Hepatocyte (in vitro differentiated cells): ENCODE data around the gene ARHGAP15. TPM values are rescaled to one million over a fixed set of nuclear protein-coding genes. Genes with fewer than 3 reads are reported as not detected.
A peak's percentile ranks its signal among the peaks of the same experiment; 100 is the strongest.

ENCODE experiments used
- DNase-seq: peaks from one replicate; pipeline ENCODE4 v3.0.0-alpha.2; 2016; ENCODE audit warnings: low spot score
- H2AFZ ChIP-seq: fragments of 200-600 bp; sonication (generic); 2 replicates; pipeline ENCODE4 v1.6.0; 2016; ENCODE audit warnings: antibody characterized with exemption, mild to moderate bottlenecking
- H3K27ac ChIP-seq: fragments of 200-600 bp; sonication (generic); 2 replicates; pipeline ENCODE4 v1.5.1; 2016; ENCODE audit warnings: mild to moderate bottlenecking
- H3K27me3 ChIP-seq: fragments of 200-600 bp; sonication (generic); 2 replicates; pipeline ENCODE4 v1.6.1; 2016
- H3K36me3 ChIP-seq: fragments of 200-600 bp; sonication (generic); replicated peaks from 2 replicates; pipeline ENCODE4 v1.5.1; 2016; ENCODE audit warnings: low read depth; ENCODE audit not compliant: insufficient read depth
- H3K4me1 ChIP-seq: fragments of 200-600 bp; sonication (generic); 2 replicates; pipeline ENCODE4 v1.5.1; 2016; ENCODE audit warnings: mild to moderate bottlenecking, moderate library complexity; ENCODE audit not compliant: insufficient read depth
- H3K4me2 ChIP-seq: fragments of 200-600 bp; sonication (generic); 2 replicates; pipeline ENCODE4 v1.6.0; 2016
- H3K4me3 ChIP-seq: fragments of 200-600 bp; sonication (generic); 2 replicates; pipeline ENCODE4 v1.5.1; 2016; ENCODE audit warnings: mild to moderate bottlenecking
- H3K79me2 ChIP-seq: fragments of 200-600 bp; sonication (generic); 2 replicates; pipeline ENCODE4 v1.6.0; 2017; ENCODE audit warnings: mild to moderate bottlenecking
- H3K9me2 ChIP-seq: fragments of 200-600 bp; sonication (generic); replicated peaks from 2 replicates; pipeline ENCODE4 v1.6.0; 2017; ENCODE audit warnings: mild to moderate bottlenecking; ENCODE audit not compliant: insufficient read depth
- H3K9me3 ChIP-seq: fragments of 200-600 bp; sonication (generic); 2 replicates; pipeline ENCODE4 v1.5.1; 2016; ENCODE audit warnings: low read depth, mild to moderate bottlenecking
- H4K20me1 ChIP-seq: fragments of 200-600 bp; sonication (generic); 2 replicates; pipeline ENCODE4 v1.6.0; 2016; ENCODE audit warnings: mild to moderate bottlenecking; ENCODE audit not compliant: insufficient read depth, poor library complexity, severe bottlenecking
- CTCF ChIP-seq: fragments of 200-600 bp; sonication (generic); IDR thresholded peaks from 2 replicates; pipeline ENCODE4 v1.5.1; 2016; ENCODE audit warnings: antibody characterized with exemption, mild to moderate bottlenecking; ENCODE audit not compliant: poor library complexity
- EZH2 ChIP-seq: fragments of 200-600 bp; sonication (generic); IDR thresholded peaks from 2 replicates; pipeline ENCODE4 v1.6.1; 2016; ENCODE audit warnings: antibody characterized with exemption, mild to moderate bottlenecking, borderline replicate concordance
- EZH2phosphoT487 ChIP-seq: fragments of 200-600 bp; sonication (generic); IDR thresholded peaks from one replicate; pipeline ENCODE4 v1.6.1; 2018; ENCODE audit warnings: antibody characterized with exemption, mild to moderate bottlenecking, low read depth, moderate library complexity; ENCODE audit not compliant: unreplicated experiment, severe bottlenecking
- WGBS: methylation state at CpG from one replicate; pipeline ENCODE4 v1.1.6; 2016; ENCODE audit warnings: low lambda C conversion rate; ENCODE audit errors: missing lambda C conversion rate; 5-methylcytosine and 5-hydroxymethylcytosine counted together
- polyA plus RNA-seq: library from polyadenylated mRNA; unstranded; fragments of >200 nt; fragmentation: Nextera tagmentation; extraction: Ambion mirVana; gene quantifications from 2 replicates; pipeline ENCODE4 v1.2.1, GENCODE V29; 2016
- total RNA-seq: library from RNA; depleted of rRNA; stranded (reverse); fragments of >200 nt; gene quantifications from 2 replicates; pipeline ENCODE4 v1.2.3, GENCODE V29; 2014

The ARHGAP15 gene
- total and polyA plus RNA-seq, 2 experiments from 2014 or later = 0.17 TPM; not detected in 1

- WGBS = 51% methylated on average over 5 of the region's 5 CpGs
- no peak overlapping the region for H3K27ac ChIP-seq
- H3K36me3 ChIP-seq = no peaks in the 10 kb centered on the region
- H3K4me3 ChIP-seq = no peak overlapping the region
- H2AFZ ChIP-seq = no peak overlapping the region
- no peak for DNase-seq
- H3K9me3 ChIP-seq = no peaks in the 10 kb centered on the region
- TF ChIP-seq EZH2phosphoT487 = no peak
- no peak for TF ChIP-seq EZH2
- TF ChIP-seq CTCF = no peak
- no peaks in the 10 kb centered on the region for H3K9me2 ChIP-seq
- H3K79me2 ChIP-seq = no peaks in the 10 kb centered on the region
- H3K27me3 ChIP-seq = no peaks in the 10 kb centered on the region
- H3K4me2 ChIP-seq = peak overlapping the region; percentile 9
- peaks cover 10% of the 10 kb centered on the region for H3K4me1 ChIP-seq
- no peaks in the 10 kb centered on the region for H4K20me1 ChIP-seq
Measured at GRCh38 chr2:143692162-143692561, 562.9 kb downstream of the ARHGAP15 start.

GRCh38 chr2:143692967-143693366, 563.7 kb downstream of the ARHGAP15 start:
- Histone ChIP-seq H3K9me3 (no peaks in the 10 kb centered on the region), H3K79me2 (no peaks in the 10 kb centered on the region), H3K4me1 (peaks cover 10% of the 10 kb centered on the region), H3K27ac (no peak overlapping the region), H2AFZ (no peak overlapping the region), H3K36me3 (no peaks in the 10 kb centered on the region), H3K4me2 (peak overlapping the region; percentile 9), H3K9me2 (no peaks in the 10 kb centered on the region), H3K27me3 (no peaks in the 10 kb centered on the region), H3K4me3 (no peak overlapping the region), H4K20me1 (no peaks in the 10 kb centered on the region)
- WGBS = 60% methylated on average over 5 of the region's 5 CpGs
- no peak for DNase-seq
- no peak for TF ChIP-seq EZH2
- TF ChIP-seq EZH2phosphoT487 = no peak
- TF ChIP-seq CTCF = no peak

- Histone ChIP-seq H3K27me3 (no peaks in the 10 kb centered on the region), H4K20me1 (no peaks in the 10 kb centered on the region), H3K27ac (no peak overlapping the region), H3K4me2 (no peak overlapping the region), H2AFZ (no peak overlapping the region), H3K4me1 (peaks cover 10% of the 10 kb centered on the region), H3K36me3 (no peaks in the 10 kb centered on the region), H3K9me3 (no peaks in the 10 kb centered on the region), H3K79me2 (no peaks in the 10 kb centered on the region), H3K9me2 (no peaks in the 10 kb centered on the region), H3K4me3 (no peak overlapping the region)
- 41% methylated on average over 3 of the region's 3 CpGs for WGBS
- TF ChIP-seq EZH2 (no peak), EZH2phosphoT487 (no peak), CTCF (no peak)
- peak; percentile 31 for DNase-seq
Measured at GRCh38 chr2:143694335-143694734, 565.1 kb downstream of the ARHGAP15 start.

- H3K4me3 ChIP-seq = no peak overlapping the region
- no peak for DNase-seq
- TF ChIP-seq CTCF = no peak
- no peak for TF ChIP-seq EZH2phosphoT487
- no peak for TF ChIP-seq EZH2
- H2AFZ ChIP-seq = no peak overlapping the region
- H3K4me1 ChIP-seq = peaks cover 10% of the 10 kb centered on the region
- no peak overlapping the region for H3K4me2 ChIP-seq
- no peaks in the 10 kb centered on the region for H3K9me2 ChIP-seq
- H4K20me1 ChIP-seq = no peaks in the 10 kb centered on the region
- no peaks in the 10 kb centered on the region for H3K27me3 ChIP-seq
- H3K9me3 ChIP-seq = no peaks in the 10 kb centered on the region
- no peak overlapping the region for H3K27ac ChIP-seq
- H3K79me2 ChIP-seq = no peaks in the 10 kb centered on the region
- no peaks in the 10 kb centered on the region for H3K36me3 ChIP-seq
Measured at GRCh38 chr2:143696651-143697050, 567.4 kb downstream of the ARHGAP15 start.
